Measurements from ENCODE around the gene S100A8.
"Not testable (repeated sequence)": the region's sequence is repeated elsewhere in the genome, so short reads cannot be mapped to it uniquely, and the experiment has no call there.

Gene S100A8

DNA sequence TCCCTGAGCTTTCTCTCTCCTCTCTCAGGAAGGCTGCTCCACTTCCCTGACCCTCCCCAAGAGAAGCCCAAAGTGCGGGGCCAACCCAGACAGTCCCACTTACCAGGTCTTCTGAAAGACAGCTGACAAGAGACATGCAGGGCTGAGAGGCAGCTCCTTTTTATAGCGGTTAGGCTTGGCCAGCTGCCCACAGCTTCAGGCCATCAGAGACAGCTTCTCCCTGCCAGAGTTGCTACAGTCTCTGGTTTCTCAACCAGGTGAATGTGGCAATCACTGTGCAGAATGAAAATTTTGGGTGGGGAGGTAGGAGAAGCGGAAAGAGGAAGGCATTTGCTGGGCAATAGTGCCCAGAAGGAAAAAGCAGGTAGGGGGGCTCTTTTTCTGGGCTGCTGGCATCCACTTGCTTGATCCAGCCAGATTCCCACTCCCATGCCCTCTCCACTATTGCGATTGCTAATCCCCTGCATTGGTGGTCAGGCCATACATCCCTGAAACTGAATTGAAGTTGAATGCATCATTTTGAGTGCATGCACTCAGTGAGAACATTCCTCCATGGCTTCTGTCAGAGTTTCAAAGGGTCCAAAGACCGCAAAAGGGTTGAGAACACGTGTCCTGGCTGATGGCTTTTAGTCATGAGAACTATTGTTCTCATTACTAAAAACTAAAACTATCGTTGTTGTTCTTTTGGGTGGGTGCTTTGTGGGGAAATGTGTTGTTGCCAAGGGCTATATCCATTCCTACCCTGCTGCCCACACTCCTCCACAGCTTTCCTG is at the start of gene S100A8:
S100A8 (minus strand) TSS at position 136 of the 773 bp plus-strand sequence. CDS start 538 bp downstream, outside the sequence.
- no peak for DNase-seq

DNA sequence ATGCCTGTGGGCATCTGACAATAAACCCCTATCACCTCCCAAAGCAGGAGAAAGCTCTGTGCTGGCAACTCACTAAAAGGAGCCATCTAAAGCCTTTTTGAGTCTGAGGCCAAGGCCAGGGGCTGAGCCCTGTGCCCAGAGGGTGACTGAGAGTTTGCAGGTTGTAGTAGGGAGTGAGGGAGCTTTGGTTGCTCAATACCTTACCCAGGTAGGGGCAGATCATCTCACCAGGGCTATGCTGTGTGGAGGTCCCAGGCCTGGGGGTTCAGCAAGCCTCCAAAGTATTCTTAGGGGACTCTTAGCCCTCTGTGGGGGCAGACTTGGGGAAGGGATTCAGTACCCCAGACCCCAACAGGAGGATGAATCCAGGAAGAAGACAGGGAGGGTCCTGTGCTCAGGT is 48.4 kb upstream of the S100A8 start:
- DNase-seq: no peak

DNA sequence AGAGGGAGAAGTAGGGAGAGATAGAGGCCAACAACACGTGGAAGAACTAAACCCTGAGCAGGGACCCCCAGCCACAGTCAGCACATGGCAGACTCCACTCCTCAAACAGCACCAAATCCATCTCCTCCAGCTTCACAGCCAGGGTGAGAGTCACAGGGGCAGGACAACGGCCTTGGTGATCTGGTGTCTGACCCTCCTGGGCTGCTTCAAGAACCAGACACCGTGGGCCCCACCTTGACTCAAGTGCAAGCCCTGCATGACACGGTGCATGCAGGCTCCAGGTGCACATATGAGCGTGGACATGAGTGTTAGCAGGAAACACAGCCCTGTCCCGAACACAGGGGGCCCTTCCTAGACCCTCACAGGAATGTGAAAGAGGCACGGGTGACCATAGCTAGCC is 47.7 kb upstream of the S100A8 start:
- DNase-seq: no peak

DNA sequence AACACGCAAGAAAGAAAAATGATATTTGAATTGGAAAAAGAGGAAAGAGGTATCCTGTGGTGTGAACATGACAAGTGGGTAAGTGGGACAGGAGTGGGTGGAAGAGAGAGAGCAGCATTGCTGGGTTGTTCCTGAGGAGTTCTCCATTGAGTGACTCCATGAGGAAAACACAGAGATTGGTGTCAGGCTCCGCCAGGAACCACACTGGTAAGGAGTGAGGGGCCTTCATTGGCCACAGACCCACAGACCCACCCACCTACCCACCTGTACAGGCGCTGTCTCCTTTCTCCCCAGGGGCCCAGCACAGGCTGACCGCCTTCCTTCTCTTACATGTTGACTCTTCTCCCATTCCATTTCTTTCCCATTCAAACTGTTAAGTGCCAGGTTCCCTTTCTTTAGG is 46.4 kb upstream of the S100A8 start:
- no peak for DNase-seq

DNA sequence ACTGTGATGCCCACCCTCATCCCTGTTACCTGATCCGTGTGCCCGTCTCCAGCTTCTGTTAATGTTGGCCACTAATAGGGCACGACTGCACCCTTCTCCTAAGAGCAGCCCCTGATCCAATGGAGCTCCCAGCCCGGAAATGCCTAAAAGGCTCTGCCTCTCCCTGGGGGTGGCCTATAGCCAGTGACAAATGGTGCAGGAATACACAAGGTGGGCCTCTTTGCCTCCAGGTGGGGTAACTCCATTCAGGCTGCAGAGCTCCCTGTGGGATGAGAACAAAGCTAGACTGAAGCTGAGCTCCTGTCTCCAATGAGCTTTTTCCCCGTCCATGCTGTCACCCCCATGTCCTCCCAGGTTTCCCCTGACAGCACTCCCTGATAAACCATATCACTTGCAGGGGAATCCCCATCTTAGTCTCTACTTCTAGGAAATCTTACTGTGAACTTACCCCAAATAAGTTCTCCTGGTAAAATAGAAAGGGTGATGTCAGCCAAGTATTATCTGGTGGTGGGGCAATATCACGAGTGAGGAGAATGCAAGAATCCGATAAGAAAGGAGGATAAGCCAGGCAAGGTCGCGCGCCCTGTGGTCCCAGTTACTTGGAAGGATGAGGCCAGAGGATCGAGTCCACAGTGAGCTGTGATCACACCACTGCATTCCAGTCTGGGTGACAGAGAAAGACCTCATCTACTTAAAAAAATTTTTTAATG is 44.0 kb upstream of the S100A8 start:
- DNase-seq: no peak

DNA sequence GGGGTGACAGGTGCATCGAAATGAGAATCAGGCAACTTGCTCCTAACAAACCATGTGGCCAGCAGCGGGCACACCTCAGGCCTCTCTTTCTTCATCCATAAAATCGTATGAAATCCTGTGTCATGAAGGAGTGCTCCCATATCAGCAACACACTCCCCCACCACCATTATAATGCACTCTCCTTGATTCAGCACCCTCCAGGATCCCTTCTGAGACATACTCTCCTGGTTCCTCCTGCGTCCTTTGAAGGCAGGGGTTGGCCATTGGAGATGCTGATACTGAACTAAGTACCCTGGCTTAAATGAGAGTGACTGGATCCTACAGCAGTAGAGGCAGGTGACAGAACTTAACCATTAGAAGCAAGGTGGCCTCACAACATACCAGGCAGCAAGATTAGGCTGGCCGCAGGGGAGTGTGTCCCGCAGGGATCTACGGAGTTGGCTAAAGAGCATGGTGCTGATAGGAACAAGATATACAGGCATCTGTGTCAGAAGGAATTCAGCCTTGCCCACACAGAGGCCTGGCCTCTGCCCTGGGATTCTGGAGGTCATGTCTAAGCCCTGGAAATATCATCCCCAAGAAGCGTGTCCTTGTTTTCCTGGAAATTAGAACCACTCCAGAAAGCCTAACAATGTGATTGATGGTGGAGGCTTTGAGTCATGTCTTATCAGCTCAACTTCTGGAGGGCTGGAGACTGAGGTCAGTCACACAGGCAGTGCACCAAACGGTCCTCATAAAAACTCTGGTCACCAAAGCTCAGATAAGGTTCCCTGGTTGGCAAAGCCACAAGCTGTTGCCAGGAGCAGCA is 42.2 kb upstream of the S100A8 start:
- DNase-seq: no peak

DNA sequence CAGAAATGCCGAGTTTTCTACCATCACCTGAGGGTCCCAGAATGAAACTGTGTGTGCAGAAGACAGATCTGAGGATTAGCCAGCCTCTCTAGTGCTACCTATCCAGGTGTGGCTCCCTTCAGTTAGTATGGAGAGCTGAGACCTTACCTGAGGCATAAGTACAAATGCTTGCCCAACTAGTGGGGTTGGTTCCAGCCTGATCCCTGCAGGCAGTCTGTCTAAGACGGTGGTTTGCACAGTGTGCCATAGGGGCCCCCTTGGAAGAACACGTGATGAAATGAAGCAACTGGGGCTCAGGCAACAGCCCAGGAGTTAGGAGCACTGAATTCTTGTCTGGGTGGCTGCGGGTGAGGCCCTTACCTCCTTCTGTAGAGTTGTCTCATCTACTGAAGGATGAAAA is 41.1 kb upstream of the S100A8 start:
- DNase-seq: no peak

DNA sequence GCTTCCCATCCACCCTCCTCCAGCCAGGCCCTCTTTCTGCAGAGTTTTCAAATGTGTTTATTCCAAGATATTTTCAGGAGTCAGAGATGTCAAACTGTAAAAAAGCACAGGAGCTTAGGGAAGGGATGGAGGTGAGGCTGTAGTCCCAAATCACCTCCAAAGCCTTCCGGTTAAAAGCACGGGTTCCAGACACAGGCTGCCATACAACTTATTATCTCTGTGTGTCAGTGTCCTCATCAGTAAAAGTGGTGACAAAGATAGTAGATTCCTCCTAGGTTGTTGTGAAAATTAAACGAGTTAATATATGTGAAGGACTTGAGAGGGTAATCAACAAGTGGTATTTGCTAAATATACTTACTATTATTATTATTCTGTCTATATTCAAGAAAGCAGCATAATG is 40.6 kb upstream of the S100A8 start:
- no peak for DNase-seq

DNA sequence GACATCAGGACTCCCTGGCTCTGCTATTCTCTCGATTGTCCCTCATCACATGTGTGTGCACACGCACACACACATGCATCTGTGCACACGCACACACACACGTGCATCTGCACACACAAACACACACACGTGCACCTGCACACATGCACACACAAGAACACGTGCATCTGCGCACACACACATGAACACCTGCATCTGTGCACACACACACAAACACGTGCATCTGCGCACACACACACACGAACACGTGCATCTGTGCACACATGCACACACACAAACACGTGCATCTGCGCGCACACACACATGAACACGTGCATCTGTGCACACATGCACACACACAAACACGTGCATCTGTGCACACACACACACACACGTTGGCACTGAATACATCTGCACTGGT is 40.1 kb upstream of the S100A8 start:
- DNase-seq: no peak

DNA sequence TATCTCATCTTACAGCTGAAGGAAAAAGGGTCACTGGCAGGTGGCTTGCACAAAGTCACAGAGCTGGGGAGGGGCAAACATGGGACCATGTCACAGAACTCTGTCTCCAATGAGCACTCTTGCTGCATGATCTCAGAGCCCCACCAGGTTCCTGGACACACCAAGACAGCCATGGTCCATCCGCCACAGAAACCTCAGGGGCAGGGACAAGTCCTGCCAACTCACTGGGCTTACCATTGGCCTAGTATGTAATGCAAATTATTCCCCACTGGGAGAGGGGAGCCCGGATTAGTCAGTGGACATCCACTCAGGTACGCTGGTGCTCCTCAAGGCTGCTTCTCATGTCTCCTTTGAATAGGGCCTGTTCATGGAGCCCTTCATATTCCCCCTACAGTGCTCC is 39.7 kb upstream of the S100A8 start:
- DNase-seq: no peak

DNA sequence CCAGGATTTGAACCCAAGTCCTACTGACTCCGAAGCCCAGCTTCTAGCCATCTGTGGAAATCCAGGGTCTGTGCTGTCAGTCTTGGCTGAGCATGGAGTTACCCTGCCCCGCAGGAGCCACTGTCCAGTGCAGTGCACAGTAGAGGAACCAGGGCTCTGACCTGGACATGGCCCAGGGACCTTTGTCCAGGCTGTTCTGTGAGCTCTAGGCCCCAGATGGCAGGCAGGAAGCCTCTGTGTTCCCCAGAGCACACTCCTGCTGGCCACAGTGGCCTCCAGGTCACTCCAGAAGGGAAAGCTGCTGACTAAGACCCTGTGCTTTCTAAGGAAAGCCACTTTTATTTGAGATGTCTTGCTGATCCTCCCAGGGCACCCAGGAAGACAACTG is 39.3 kb upstream of the S100A8 start:
- DNase-seq: no peak

DNA sequence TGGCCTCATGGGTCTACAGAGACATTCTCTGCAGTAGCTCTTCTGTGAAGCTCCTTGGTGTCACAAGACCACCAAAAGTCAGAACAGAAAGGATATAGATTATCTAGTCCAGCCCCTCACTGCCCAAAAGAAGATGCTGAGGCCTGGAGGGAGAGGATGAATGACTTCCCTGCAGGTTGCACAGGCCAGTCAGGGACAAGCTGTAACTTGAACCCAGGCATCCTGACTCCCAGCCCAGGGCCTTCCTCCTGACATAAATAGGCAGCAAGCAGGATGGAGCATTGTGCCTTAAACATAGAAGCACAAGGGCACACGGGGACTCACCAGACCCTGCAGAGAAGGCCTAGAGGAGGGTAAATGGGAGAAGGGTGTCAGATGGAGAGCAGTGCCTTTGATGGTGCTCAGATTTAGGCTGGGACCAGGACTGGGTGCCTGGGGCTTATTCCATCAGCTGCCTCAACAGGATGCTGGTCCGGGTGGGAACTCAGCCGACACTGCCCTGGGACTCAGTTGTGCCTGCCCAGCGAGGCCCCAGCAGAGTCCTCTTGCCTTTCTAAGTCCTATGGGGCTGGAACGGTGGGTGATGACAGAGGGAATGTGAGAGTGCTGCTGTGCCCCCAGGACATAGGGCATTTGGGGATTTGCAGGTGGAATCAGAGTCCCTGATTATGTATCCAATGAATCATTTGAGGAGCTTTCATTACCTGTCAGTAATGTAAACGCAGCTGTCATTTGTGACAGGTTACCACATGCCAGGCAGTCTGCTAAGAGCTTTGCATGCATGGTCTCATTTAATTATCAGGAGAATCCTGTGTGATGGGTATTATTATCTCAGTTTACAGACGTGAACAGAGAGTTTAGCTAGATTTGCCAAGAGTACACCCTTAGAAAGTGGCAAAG is 38.6 kb upstream of the S100A8 start:
- DNase-seq: no peak

DNA sequence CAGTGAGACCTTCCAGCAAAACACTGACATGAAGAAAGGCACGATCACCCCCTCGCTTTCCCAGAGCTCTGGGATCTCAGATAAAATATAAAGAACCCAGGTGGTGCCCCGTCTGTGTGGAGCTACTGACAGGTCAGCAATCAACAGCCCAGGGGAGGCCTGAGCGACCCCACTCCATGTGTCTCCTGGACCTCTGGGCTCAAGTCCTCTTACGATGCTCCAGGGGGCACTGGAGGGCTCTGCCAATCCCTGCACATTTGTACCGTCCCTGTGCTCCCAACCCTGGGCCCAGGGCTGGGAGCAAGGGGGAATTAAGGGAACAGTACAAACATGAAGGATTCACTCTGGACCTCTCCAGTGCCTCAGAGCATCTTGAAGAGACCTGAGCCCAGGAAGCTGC is 37.9 kb upstream of the S100A8 start:
- no peak for DNase-seq

DNA sequence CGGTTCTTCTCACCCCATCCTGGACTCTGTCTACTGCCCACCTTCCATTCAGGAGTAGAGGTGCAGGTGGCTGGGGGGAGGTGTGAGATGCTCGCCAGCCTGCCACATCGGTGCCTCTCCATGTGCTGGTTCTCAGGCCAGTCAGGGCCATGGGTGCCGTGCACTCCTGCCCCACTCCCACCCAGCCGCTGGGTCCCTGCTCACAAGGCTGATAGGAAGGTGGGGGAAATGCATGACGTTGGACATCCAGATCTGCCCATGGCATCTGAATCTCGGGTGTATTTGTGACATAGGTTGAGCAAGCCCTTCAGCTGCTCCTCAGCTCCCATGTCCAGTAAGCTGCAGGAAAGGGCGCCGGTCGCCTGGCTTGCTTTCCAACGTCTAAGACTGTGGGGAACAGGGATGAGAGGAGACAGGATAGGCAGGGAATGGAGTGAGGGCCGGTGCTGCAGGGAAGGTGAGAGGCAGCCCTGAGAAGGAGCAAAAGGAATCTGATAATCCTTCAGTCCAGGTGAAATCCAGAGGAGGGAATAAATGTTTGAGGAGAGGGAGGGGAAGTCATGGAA is 37.3 kb upstream of the S100A8 start:
- no peak for DNase-seq

DNA sequence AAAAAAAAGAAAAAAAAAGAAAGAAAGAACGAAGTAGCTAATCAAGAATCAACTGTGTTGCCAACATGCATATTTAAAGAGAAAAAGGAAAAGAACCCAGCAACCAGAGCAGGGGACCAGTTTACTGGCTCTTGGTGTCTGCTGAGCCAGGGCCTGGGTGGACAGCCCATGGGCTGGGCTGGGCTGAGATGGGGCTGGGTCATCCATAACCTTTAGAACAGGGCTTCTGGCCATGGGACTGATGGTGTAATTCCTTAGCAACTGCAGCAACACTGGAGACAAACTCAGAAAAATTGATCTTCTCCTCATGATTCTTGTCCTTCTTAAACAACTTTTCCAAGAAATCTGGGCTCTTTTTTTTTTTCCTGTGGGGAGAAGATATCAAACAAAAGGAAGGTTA is 35.9 kb upstream of the S100A8 start:
- no peak for DNase-seq

DNA sequence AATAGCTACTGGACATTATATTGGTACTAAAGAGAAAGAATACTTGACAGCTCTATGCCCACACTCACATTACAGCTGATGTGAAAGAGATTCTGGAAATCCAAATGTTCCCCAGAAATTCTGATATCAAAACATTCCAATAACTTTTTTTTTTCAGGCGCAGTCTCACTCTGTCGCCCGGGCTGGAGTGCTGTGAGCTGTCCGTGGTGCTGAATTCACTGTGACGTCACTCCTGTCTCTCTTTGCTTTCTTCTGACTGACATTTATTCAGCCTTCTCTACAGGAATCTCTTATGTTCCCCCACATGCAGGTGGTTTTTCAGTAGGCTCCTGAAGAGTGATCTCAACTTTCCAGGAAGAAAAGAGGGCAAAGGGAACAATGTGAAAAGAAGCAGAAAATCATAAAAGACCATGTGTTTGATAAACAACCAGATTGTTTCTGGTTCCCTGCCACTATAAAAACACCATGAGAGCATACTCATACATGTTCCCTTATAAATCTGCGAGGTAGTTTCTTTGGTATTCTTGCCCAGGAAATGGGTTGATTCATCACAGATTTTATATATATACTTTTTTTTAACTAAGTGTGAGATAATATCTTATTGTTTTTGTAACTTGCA is 31.7 kb upstream of the S100A8 start:
- peak; percentile 56 to 66 for DNase-seq

DNA sequence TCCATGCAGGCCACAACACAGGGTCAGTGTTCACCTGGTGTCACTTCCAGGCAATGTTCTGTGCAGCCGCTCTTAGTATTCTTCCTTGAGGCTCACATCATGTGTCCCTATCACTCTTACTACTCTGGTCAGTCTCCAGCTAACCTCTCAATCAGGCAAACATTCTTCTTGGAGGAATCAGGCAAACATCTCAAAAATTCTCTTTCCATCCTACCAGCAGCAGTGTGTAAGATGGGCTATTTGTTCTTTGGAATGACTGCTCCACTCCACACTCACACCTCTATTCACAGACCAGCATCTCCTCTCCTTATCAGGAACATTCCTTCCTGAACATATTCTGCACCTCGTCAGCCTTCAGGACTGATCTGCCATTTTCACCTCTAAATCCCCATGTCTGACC is 29.4 kb upstream of the S100A8 start:
- no peak for DNase-seq

DNA sequence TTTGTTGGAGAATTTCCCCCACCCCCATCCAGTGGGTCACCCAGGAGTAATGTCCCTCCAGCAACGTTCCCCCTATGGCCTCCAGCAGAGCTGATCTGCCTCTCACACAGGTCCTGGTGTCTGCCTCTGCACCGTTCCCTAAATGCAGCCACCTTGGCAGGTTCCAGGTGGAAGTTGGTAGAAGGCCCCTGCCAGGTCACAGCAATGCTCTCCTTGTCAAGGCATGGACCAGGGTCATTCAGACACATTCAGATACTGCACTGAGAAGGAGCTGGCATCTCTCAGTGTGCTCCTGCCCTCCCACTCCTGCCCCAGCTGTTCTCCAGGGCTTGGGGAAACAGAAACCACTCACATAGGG is 28.5 kb upstream of the S100A8 start:
- DNase-seq: not testable (repeated sequence)

DNA sequence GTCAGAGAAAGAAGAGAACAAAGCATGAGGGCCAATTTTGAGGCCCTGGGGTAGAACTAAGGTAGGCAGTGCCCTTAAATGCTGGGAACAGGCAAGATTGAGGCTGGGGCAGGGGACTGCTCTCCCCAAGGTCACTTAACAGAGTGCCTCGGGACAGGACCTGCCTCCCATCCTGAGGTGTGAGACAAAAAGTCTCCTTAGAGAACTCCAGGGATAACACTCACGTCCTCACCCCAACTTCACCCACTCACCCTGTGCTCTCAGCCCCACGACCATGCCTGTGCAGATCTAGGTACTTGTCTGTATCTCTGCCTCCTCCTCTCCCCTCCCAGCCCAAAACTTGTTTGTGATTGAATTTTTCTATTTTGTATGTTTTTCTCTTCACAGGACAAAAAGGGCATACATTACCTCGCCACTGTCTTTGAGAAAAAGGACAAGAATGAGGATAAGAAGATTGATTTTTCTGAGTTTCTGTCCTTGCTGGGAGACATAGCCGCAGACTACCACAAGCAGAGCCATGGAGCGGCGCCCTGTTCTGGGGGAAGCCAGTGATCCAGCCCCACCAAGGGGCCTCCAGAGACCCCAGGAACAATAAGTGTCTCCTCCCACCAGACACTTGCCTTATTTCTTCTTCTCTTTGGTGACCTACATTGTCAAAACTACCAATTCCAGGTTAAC is 28.0 kb upstream of the S100A8 start:
- DNase-seq: not testable (repeated sequence)

DNA sequence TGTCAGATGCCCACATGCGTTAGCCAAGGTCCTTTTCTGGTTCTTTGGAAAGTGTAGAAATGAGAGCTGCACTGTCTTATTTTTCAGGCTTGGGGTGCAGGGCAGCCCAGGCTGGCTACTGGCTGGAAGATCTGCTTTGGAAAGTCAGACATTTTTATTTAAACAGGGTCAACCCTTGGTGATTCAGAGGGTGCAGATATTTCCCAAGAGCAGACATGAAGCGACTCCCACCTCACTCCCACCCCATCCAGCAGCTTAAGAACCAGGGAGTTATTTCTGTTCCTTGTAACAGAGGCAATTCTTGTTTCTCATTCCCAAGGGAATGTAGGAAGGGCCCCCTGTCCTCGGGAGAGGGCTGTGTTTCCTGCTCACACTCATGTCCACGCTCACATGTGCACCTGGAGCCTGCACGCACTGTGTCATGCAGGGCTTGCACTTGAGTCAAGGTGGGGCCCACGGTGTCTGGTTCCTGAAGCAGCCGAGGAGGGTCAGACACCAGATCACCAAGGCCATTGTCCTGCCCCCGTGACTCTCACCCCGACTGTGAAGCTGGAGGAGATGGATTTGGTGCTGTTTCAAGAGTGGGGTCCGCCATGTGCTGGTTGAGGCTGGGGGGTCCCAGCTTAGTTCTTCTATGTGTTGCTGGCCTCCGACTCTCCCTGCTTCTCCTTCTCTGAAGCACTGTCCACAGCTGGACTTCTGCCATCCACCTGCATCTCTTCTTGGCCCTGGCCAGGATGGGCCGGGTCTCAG is 26.4 kb upstream of the S100A8 start:
- no peak for DNase-seq

Measured in activated CD4-positive, alpha-beta T cell treated with anti-CD3 and anti-CD28 coated beads, Interleukin-2, amount 50 U/mL, for 4 hours (primary cell).